ENCODE results near the gene RAB9A.
"Not testable (repeated sequence)": the region's sequence is repeated elsewhere in the genome, so short reads cannot be mapped to it uniquely, and the experiment has no call there.

The RAB9A gene

DNA sequence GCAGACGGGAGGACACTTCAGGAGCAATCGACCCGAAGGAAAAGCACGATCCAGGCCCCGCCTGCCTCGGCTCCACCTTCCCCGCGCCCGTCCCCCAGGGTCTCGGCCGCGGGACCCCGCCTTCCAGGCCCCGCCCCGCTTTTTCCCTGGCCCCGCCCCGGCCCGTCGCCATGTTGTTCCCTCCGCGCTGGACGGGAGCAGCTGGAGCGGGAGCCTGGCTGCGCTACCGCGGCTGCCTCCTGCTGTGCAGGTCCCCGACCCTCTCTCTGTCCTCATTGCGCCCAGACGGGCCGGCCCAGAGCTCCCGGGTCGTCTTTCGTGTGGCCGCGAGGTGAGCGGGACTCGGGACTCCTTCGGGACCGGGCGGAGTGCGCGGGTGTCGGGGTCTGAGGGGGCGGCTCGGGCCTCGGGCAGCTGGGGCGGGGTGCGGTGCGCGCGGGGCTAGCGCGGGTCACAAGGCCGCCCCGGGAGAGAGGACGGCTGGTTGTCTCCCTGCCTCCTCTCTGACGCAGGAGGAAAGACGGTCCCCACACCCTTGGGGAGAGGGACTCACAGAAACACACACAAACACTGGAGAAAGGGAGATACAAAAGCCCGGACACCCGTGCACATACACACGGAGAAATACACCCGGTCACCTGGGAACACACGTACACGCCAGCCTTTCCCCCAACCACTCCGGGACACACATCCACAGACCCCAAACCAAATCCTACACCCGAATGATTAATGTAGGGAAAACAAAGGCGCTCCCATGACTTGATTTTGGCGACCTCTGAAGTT is at the start of gene RAB9A:
RAB9A (plus strand) TSS at position 171 of the 783 bp plus-strand sequence. CDS start 19,619 bp downstream, outside the sequence.
- Histone ChIP-seq H3K4me1 (ENCODE audit: control insufficient read depth, insufficient read depth, low read length) (peaks cover 14% of the 10 kb centered on the region), H3K36me3 (ENCODE audit: control insufficient read depth, insufficient read depth, low read length) (no peaks in the 10 kb centered on the region), H3K27me3 (ENCODE audit: control insufficient read depth, insufficient read depth, low read length) (peaks cover 15% of the 10 kb centered on the region), H3K9me3 (ENCODE audit: control insufficient read depth, insufficient read depth, low read length) (no peaks in the 10 kb centered on the region), H3K9ac (ENCODE audit: low read depth, low read length) (peak within 1 kb of the TSS; percentile 89), H3K4me3 (ENCODE audit: low read depth, low read length) (peak within 1 kb of the TSS; percentile 94)

- not testable (repeated sequence) for H3K4me1 ChIP-seq (ENCODE audit: control insufficient read depth, insufficient read depth, low read length); H3K4me3 ChIP-seq (ENCODE audit: low read depth, low read length); H3K9me3 ChIP-seq (ENCODE audit: control insufficient read depth, insufficient read depth, low read length); H3K36me3 ChIP-seq (ENCODE audit: control insufficient read depth, insufficient read depth, low read length); H3K27me3 ChIP-seq (ENCODE audit: control insufficient read depth, insufficient read depth, low read length); H3K9ac ChIP-seq (ENCODE audit: low read depth, low read length)
Observed at GRCh38 chrX:13641684-13642083, 47.2 kb upstream of the RAB9A start.

DNA sequence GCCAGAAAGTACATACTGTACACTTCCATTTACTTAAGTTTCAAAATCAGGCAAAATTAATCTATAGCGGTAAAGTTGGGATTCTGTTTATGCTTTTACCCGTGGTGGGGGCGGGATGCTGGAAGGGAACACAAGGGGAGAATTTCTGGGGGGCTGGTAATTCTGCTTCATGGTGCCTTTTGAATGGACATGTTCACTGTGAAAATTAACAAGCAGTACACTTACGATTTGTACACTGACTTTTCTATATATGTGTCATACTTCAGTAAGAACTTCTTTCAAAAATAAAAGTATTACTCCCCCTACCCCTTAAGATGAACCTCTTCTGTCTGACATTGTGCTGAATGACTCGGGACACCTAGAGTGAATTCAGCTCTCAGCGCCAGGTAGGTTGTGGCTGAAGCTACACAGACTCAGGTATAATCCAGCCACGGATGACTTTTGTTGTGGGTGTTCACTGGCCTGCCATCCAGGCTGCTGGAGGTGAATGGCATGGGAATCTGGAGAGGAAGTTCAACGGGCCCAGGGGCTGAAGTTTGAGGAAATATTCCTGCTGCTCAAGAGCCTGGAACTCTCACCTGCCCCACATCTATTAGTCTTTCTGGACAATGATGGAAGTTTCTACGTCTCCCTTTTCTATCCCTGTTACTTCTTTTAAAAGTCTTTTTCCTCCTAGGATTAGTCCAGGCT is 43.3 kb upstream of the RAB9A start:
- H3K4me3 ChIP-seq (ENCODE audit: low read depth, low read length): no peak overlapping the region
- H3K9me3 ChIP-seq (ENCODE audit: control insufficient read depth, insufficient read depth, low read length): no peaks in the 10 kb centered on the region
- no peak overlapping the region for H3K9ac ChIP-seq (ENCODE audit: low read depth, low read length)
- no peaks in the 10 kb centered on the region for H3K36me3 ChIP-seq (ENCODE audit: control insufficient read depth, insufficient read depth, low read length)
- H3K4me1 ChIP-seq (ENCODE audit: control insufficient read depth, insufficient read depth, low read length): peaks cover 3% of the 10 kb centered on the region
- no peaks in the 10 kb centered on the region for H3K27me3 ChIP-seq (ENCODE audit: control insufficient read depth, insufficient read depth, low read length)

GRCh38 chrX:13646154-13646549 is 42.8 kb upstream of the RAB9A start:
- no peaks in the 10 kb centered on the region for H3K9me3 ChIP-seq (ENCODE audit: control insufficient read depth, insufficient read depth, low read length)
- no peaks in the 10 kb centered on the region for H3K36me3 ChIP-seq (ENCODE audit: control insufficient read depth, insufficient read depth, low read length)
- peaks cover 3% of the 10 kb centered on the region for H3K4me1 ChIP-seq (ENCODE audit: control insufficient read depth, insufficient read depth, low read length)
- no peak overlapping the region for H3K4me3 ChIP-seq (ENCODE audit: low read depth, low read length)
- no peak overlapping the region for H3K9ac ChIP-seq (ENCODE audit: low read depth, low read length)
- no peaks in the 10 kb centered on the region for H3K27me3 ChIP-seq (ENCODE audit: control insufficient read depth, insufficient read depth, low read length)

- Histone ChIP-seq H3K9ac (ENCODE audit: low read depth, low read length) (no peak overlapping the region), H3K4me3 (ENCODE audit: low read depth, low read length) (no peak overlapping the region), H3K36me3 (ENCODE audit: control insufficient read depth, insufficient read depth, low read length) (no peaks in the 10 kb centered on the region), H3K9me3 (ENCODE audit: control insufficient read depth, insufficient read depth, low read length) (no peaks in the 10 kb centered on the region), H3K4me1 (ENCODE audit: control insufficient read depth, insufficient read depth, low read length) (peaks cover 3% of the 10 kb centered on the region), H3K27me3 (ENCODE audit: control insufficient read depth, insufficient read depth, low read length) (no peaks in the 10 kb centered on the region)
Observed at GRCh38 chrX:13647709-13648212, 41.2 kb upstream of the RAB9A start.

DNA sequence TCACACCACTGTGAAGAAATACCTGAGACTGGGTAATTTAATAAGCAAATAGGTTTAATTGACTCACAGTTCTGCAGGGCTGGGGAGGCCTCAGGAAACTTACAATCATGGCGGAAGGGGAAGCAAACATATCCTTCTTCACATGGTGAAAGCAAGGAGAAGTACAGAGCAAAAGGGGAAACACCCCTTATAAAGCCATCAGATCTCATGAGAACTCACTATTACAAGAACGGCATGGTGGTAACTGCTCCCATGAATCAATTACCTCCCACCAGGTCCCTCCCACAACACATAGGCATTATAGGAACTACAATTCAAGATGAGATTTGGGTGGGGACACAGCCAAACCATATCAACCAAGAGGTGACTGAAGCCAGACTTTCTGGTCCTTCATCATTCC is 40.6 kb upstream of the RAB9A start:
- not testable (repeated sequence) for H3K9ac ChIP-seq (ENCODE audit: low read depth, low read length); H3K9me3 ChIP-seq (ENCODE audit: control insufficient read depth, insufficient read depth, low read length); H3K27me3 ChIP-seq (ENCODE audit: control insufficient read depth, insufficient read depth, low read length); H3K4me3 ChIP-seq (ENCODE audit: low read depth, low read length); H3K4me1 ChIP-seq (ENCODE audit: control insufficient read depth, insufficient read depth, low read length); H3K36me3 ChIP-seq (ENCODE audit: control insufficient read depth, insufficient read depth, low read length)

GRCh38 chrX:13649838-13650237 is 39.1 kb upstream of the RAB9A start:
- H3K9me3 ChIP-seq (ENCODE audit: control insufficient read depth, insufficient read depth, low read length): no peaks in the 10 kb centered on the region
- H3K9ac ChIP-seq (ENCODE audit: low read depth, low read length): no peak overlapping the region
- H3K36me3 ChIP-seq (ENCODE audit: control insufficient read depth, insufficient read depth, low read length): no peaks in the 10 kb centered on the region
- H3K4me3 ChIP-seq (ENCODE audit: low read depth, low read length): no peak overlapping the region
- H3K27me3 ChIP-seq (ENCODE audit: control insufficient read depth, insufficient read depth, low read length): no peaks in the 10 kb centered on the region
- H3K4me1 ChIP-seq (ENCODE audit: control insufficient read depth, insufficient read depth, low read length): peaks cover 3% of the 10 kb centered on the region

DNA sequence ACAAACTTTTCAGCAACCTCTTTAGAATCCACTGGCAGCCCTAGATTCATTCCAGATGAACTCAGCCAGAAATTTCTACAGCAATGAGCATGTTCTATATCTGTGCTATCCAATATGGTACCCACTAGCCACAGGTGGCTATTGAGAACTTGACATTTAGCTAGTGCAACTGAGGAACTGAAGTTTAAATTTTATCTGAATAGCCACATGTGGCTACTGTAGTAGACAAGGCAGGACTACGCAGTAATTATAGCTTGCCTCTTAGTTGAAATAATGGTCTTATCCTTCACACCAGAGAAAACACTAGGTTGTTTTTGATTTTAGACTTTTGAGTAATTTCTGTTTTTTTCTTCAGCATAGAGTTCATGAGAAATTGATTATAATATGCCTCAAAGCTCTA is 38.6 kb upstream of the RAB9A start:
- peaks cover 3% of the 10 kb centered on the region for H3K4me1 ChIP-seq (ENCODE audit: control insufficient read depth, insufficient read depth, low read length)
- H3K27me3 ChIP-seq (ENCODE audit: control insufficient read depth, insufficient read depth, low read length): no peaks in the 10 kb centered on the region

DNA sequence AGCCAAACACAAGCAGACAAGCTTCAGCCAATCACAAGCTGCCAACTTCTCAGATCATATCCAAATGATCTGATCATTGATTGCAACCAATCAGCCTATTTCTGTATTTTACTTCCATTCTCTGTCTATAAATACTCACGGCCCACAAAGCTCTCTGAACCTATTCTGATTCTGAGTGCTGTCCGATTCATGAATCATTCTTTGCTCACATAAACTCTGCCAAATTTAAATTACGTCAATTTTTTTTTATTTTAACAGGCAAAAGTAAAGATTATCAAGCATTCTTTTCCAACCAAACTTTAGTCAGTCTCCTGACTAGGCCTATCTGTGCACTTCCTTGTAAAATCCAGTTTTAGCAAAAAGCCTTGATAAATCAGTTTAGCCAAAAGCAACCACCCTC is 37.8 kb upstream of the RAB9A start:
- Histone ChIP-seq H3K4me1 (ENCODE audit: control insufficient read depth, insufficient read depth, low read length) (no peaks in the 10 kb centered on the region), H3K9ac (ENCODE audit: low read depth, low read length) (no peak overlapping the region), H3K9me3 (ENCODE audit: control insufficient read depth, insufficient read depth, low read length) (no peaks in the 10 kb centered on the region), H3K27me3 (ENCODE audit: control insufficient read depth, insufficient read depth, low read length) (no peaks in the 10 kb centered on the region), H3K36me3 (ENCODE audit: control insufficient read depth, insufficient read depth, low read length) (no peaks in the 10 kb centered on the region), H3K4me3 (ENCODE audit: low read depth, low read length) (no peak overlapping the region)

More for the DNA sequence above, 38.6 kb upstream of the RAB9A start:
- Histone ChIP-seq H3K4me3 (ENCODE audit: low read depth, low read length) (no peak overlapping the region), H3K9ac (ENCODE audit: low read depth, low read length) (no peak overlapping the region), H3K36me3 (ENCODE audit: control insufficient read depth, insufficient read depth, low read length) (no peaks in the 10 kb centered on the region), H3K9me3 (ENCODE audit: control insufficient read depth, insufficient read depth, low read length) (no peaks in the 10 kb centered on the region)

GRCh38 chrX:13652287-13652793 is 36.6 kb upstream of the RAB9A start:
- Histone ChIP-seq H3K9me3 (ENCODE audit: control insufficient read depth, insufficient read depth, low read length) (no peaks in the 10 kb centered on the region), H3K4me1 (ENCODE audit: control insufficient read depth, insufficient read depth, low read length) (no peaks in the 10 kb centered on the region), H3K27me3 (ENCODE audit: control insufficient read depth, insufficient read depth, low read length) (no peaks in the 10 kb centered on the region), H3K4me3 (ENCODE audit: low read depth, low read length) (peak overlapping the region; percentile 81), H3K36me3 (ENCODE audit: control insufficient read depth, insufficient read depth, low read length) (no peaks in the 10 kb centered on the region), H3K9ac (ENCODE audit: low read depth, low read length) (peak overlapping the region; percentile 50)

GRCh38 chrX:13652850-13653693 is 35.9 kb upstream of the RAB9A start, which contains the start of gene TCEANC:
TSS of gene TCEANC (plus strand) at chrX:13653141. CDS start at chrX:13662509, 9,368 bp downstream.
- H3K9ac ChIP-seq (ENCODE audit: low read depth, low read length): peak within 1 kb of the TSS; percentile 50
- H3K4me1 ChIP-seq (ENCODE audit: control insufficient read depth, insufficient read depth, low read length): no peaks in the 10 kb centered on the region
- peak within 1 kb of the TSS; percentile 81 for H3K4me3 ChIP-seq (ENCODE audit: low read depth, low read length)
- no peaks in the 10 kb centered on the region for H3K27me3 ChIP-seq (ENCODE audit: control insufficient read depth, insufficient read depth, low read length)
- H3K9me3 ChIP-seq (ENCODE audit: control insufficient read depth, insufficient read depth, low read length): no peaks in the 10 kb centered on the region
- H3K36me3 ChIP-seq (ENCODE audit: control insufficient read depth, insufficient read depth, low read length): no peaks in the 10 kb centered on the region
